ENCODE data around the gene COA7.

The COA7 gene

GRCh38 chr1:52641307-52641706, 56.8 kb downstream of the COA7 start:
- no peak overlapping the region for H3K4me3 ChIP-seq (ENCODE audit: low read depth, low read length)
- TF ChIP-seq, protein P1, sequence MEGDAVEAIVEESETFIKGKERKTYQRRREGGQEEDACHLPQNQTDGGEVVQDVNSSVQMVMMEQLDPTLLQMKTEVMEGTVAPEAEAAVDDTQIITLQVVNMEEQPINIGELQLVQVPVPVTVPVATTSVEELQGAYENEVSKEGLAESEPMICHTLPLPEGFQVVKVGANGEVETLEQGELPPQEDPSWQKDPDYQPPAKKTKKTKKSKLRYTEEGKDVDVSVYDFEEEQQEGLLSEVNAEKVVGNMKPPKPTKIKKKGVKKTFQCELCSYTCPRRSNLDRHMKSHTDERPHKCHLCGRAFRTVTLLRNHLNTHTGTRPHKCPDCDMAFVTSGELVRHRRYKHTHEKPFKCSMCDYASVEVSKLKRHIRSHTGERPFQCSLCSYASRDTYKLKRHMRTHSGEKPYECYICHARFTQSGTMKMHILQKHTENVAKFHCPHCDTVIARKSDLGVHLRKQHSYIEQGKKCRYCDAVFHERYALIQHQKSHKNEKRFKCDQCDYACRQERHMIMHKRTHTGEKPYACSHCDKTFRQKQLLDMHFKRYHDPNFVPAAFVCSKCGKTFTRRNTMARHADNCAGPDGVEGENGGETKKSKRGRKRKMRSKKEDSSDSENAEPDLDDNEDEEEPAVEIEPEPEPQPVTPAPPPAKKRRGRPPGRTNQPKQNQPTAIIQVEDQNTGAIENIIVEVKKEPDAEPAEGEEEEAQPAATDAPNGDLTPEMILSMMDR (IDR thresholded peaks at IDR 0.05; ENCODE audit: low read depth, low read length): no peak

DNA sequence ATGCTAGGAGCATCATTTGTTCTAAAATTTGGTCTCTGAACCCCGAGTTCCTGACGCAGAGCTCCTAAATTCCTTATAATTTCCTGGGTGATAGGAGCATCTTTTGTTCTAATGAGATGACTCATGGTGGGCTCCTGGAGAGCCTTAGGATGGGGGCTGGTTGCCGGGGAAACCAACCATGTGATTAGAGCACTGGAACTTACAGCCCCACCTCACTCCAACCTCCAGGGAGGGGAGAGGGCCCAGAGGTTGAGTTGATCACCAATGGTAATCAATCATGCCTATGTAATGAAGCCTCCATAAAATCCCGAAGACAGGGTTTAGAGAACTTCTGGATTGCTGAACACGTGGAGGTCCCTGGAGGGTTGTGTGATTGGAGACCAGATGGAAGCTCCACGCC, 57.5 kb downstream of the COA7 start:
- no peak overlapping the region for H3K4me3 ChIP-seq (ENCODE audit: low read depth, low read length)
- TF ChIP-seq, protein P1 (IDR thresholded peaks at IDR 0.05; ENCODE audit: low read depth, low read length): no peak

DNA sequence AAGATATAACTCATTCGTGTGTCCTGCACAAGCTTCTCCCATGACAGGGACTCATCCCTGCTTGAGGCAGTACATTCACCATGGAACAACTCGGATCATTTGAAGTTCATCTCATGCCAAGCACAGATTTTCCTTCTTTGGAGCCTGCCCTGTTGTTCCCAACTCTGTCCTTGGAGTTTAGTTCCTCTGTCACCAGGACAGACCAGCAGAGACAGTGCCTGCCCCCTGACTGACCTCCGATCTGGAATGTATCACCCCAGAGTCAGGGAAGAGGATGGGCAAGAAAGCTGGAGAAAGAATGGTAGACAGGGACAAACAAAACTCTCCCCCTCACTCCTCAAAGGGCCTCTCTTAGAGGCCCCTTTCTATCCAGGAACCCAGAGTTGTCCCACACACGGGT, 60.2 kb downstream of the COA7 start:
- H3K4me3 ChIP-seq (ENCODE audit: low read depth, low read length): no peak overlapping the region
- TF ChIP-seq, protein P1 (IDR thresholded peaks at IDR 0.05; ENCODE audit: low read depth, low read length): no peak

GRCh38 chr1:52636721-52637695, 61.1 kb downstream of the COA7 start:
- TF ChIP-seq, protein P1 (IDR thresholded peaks at IDR 0.05; ENCODE audit: low read depth, low read length): no peak
- no peak overlapping the region for H3K4me3 ChIP-seq (ENCODE audit: low read depth, low read length)

GRCh38 chr1:52635321-52636089, 62.6 kb downstream of the COA7 start:
- no peak overlapping the region for H3K4me3 ChIP-seq (ENCODE audit: low read depth, low read length)

More at GRCh38 chr1:52635321-52636089, 62.6 kb downstream of the COA7 start:
- TF ChIP-seq, protein P1 (IDR thresholded peaks at IDR 0.05; ENCODE audit: low read depth, low read length): no peak

All from WI38 (cell line).